Measurements from ENCODE around the gene IGSF21.

DNA sequence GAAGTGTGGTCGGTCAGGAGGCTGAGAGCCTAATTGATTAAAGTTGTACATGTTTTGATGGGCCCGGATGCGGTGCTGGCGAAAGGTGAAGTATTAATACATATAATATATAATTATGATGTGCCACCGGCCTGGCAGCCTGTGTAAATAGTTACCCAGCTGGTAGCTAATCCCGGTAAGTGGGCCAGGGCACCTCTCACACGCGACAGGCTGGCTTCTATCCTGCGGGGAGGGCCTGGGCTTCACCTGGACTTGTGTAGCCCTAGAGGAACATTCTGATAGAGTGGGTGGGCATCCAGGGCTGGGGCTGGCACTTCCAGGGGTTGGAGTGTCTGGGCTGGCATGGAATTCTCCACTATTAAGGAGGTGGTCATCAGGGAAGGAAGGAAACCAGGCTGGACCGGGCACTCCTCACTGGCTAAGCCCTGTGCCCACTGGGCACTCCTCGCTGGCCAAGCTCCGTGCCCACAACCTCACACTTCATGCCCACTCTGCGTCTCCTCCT is 48.3 kb downstream of the IGSF21 start:
- TF ChIP-seq SPI1 (IDR thresholded peaks at IDR 0.05; ENCODE audit: low read depth, low read length) (no peak), POLR2A (IDR thresholded peaks at IDR 0.05; ENCODE audit: low read depth, low read length) (no peak), POLR2AphosphoS5 (IDR thresholded peaks at IDR 0.05; ENCODE audit: low read depth, low read length) (no peak), TAF1 (IDR thresholded peaks at IDR 0.05; ENCODE audit: low read depth, low read length) (no peak)

Data from GM12891 (cell line).